Measurements from ENCODE around the gene SNX20.

Gene SNX20

GRCh38 chr16:50632927-50633800, 47.9 kb downstream of the SNX20 start:
- no peak for DNase-seq

GRCh38 chr16:50631985-50632576, 49.0 kb downstream of the SNX20 start:
- no peak for DNase-seq

- no peak for DNase-seq
Measured at GRCh38 chr16:50631249-50631984, 49.7 kb downstream of the SNX20 start.

- DNase-seq = no peak
Measured at GRCh38 chr16:50630394-50631020, 50.6 kb downstream of the SNX20 start.

- DNase-seq = no peak
Measured at GRCh38 chr16:50629334-50629733, 51.8 kb downstream of the SNX20 start.

- DNase-seq = no peak
Measured at GRCh38 chr16:50628156-50628802, 52.8 kb downstream of the SNX20 start.

- peak; percentile 50 for DNase-seq
Measured at GRCh38 chr16:50627419-50627818, 53.7 kb downstream of the SNX20 start.

GRCh38 chr16:50626868-50627267, 54.2 kb downstream of the SNX20 start:
- peak; percentile 6 for DNase-seq

- DNase-seq = no peak
Measured at GRCh38 chr16:50625374-50625773, 55.7 kb downstream of the SNX20 start.

- no peak for DNase-seq
Measured at GRCh38 chr16:50624449-50624970, 56.6 kb downstream of the SNX20 start.

- DNase-seq = no peak
Measured at GRCh38 chr16:50622643-50623369, 58.3 kb downstream of the SNX20 start.

- no peak for DNase-seq
Measured at GRCh38 chr16:50622029-50622428, 59.1 kb downstream of the SNX20 start.
